Fibroblast of the aortic adventitia (primary cell): ENCODE results near the gene BCR. TPM values are rescaled to one million over a fixed set of nuclear protein-coding genes. Genes with fewer than 3 reads are reported as not detected.

Experiments used
- DNase-seq: peaks from one replicate; pipeline ENCODE4 v3.0.0-alpha.2; 2010; ENCODE audit warnings: low read depth
- H3K4me3 ChIP-seq: 2 replicates; pipeline ENCODE4 v1.5.1; 2011; ENCODE audit warnings: low read depth, mild to moderate bottlenecking, control low read depth, low read length, moderate library complexity
- CTCF ChIP-seq: IDR thresholded peaks from 2 replicates; pipeline ENCODE4 v1.5.1; 2011; ENCODE audit warnings: mild to moderate bottlenecking, low read length, control low read depth, inconsistent platforms; ENCODE audit not compliant: insufficient read depth
- total RNA-seq: library from RNA; depleted of rRNA; stranded (reverse); fragments of >200 nt; gene quantifications from 2 replicates; pipeline ENCODE4 v1.2.3, GENCODE V29; 2012; ENCODE audit warnings: low replicate concordance

BCR gene
- total RNA-seq, 1 donor: 37.3 TPM

DNA sequence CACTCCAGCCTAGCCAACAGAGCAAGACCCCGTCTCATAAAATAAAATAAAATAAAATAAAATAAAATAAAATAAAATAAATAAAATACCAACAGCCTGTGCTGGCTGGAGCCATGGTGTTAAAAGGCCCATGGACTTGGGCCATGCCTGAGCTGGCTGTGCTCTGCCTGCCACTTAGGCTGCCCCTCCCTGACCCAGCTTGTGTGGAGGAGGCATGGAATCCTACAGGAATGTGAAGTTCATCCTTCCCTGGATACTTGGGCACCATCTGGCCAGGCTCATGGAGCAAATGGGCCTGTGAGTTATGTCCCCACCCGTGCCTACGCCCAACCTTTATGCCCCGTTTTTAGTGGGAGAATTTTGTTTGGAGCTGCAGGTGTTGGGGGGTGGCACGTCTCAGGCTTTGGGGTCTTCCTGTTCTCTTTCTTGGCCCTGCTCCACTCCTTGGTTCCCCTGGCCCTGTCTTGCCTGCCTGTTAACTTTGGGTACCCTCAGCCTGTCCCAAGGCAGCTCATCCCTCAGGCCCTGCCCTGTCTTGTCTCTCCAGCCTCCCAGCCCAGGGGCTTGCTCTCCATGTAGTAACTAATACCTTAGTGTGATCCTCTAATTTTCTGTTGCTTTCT, 51.3 kb downstream of the BCR start:
- no peak for TF ChIP-seq CTCF
- no peak overlapping the region for H3K4me3 ChIP-seq
- DNase-seq: no peak

DNA sequence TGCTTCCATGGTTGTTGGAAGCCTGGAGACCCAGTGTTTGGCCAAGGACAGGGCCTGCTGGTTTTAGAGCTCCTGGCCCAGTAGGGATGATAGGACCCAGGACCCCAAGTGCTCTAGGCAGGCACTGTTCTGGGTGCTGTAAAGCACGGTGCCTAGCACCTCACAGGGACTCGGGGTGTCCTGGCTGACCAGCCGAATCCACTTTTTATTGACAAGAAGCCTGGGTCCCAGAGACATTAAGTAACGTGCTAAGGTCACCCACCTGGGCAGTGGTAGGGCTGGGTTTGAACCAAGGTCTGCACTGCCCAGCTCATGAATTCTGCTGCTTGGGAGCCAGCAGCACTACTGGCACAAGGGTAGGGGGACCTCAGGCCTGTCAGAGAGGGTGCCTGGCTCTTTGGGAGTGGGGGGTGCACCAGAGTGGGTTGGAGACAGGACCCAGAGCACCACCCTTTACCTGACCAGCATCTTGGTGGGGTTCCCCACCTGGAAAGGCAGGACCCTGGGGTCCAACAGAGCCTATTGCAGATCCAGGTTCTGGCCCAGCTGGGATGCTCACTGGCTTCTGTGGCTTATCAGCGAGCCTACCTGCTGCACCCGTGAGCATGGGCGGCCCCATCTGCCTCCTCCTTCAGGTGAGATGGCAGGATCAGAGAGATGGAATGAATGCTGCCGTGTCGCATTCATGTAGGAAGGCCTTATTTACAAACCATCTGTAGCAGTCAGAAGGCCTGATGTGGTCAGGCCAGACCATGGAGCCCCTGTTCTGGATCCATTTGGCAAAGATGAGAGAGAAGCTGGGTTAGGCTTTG, 52.0 kb downstream of the BCR start:
- no peak overlapping the region for H3K4me3 ChIP-seq
- TF ChIP-seq CTCF: no peak
- no peak for DNase-seq

DNA sequence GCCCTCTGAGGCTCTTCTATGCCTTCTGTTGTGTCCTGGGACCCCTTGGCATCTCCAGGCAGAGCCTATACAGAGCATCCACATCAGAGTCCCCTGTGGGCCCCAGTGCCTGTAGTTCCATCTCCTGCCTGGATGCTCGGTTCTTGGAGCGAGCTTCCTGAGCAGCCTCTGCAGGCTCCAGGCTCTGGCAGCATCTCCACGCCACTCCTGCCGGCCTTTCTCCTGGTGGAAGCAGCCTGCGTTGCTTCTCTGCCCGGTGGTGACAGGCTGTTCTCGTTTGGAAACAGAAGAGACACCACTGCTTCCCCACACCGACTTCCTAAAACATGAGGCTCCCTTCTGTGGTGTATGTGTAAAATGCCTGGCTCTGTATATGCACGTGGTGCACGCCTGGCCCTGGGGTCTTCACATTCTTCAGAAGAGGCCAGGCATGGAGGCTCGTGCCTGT, 52.8 kb downstream of the BCR start:
- peak; percentile 39 for TF ChIP-seq CTCF
- DNase-seq: peak; percentile 38
- no peak overlapping the region for H3K4me3 ChIP-seq

DNA sequence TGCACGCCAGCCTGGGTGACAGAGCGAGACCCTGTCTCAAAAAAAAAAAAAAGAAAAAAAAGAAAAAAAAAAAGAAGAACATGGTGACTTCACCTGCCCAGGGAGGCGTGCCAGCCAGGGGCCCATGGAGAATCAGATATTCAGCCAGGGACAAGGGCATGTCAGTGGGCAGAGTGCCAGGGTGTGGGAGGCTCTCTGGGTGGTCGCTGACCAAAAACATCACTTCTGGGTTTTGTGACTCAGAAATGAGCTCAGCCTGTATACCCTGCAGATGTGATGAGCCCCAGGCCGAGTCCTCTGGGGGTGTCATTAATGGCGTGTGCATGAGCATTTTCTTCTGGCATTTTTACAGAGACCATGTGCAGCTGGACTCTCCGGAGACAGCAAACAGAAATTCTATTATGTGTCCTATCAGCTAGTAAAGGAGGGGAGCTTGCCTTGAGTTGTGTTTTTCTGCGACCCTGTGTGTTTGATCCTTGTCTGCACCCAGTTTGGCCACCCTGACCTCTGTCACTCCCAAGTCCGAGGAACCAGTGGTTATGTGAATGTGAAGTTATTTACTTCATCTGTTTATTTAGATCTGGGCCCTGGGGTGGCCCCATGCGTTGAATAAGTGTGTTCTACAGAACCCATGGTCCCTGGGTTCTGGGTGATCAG, 53.6 kb downstream of the BCR start:
- H3K4me3 ChIP-seq: no peak overlapping the region
- DNase-seq: peak; percentile 70
- no peak for TF ChIP-seq CTCF

DNA sequence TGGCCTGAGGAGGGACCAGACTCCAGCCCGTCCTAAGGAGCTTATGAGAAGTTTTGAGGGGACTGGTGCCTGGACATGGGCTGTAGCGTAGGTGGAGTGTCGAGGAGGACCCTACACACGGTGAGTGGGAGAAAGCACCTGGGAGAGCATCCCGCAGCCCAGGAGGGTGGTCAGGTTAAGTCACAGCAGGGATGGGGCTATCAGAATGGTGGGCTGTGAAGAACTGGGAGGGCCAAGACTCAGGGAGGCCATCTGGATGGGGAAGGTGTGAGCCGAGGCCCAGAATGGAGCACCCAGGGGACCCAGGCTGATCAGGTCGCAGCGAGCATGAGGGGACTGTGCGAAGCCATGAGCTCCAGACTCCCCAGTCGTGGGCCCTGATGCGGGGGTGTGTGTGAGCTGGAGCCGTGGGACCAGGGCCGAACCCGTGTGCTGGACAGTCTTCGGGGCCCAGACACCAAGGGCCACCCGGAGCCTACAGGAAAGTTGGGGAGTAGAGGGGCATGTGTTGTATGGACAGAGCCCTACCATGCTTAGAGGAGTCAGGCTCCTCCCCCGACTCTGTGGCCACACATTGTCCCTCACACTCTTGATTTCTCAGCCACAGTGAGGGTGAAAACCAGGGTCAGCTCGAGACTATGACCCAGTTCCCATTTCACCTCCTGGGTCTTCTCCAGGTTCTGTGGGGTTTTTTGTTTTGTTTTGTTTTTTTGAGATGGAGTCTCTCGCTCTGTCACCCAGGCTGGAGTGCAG, 54.3 kb downstream of the BCR start:
- H3K4me3 ChIP-seq: no peak overlapping the region
- DNase-seq: no peak
- no peak for TF ChIP-seq CTCF

GRCh38 chr22:23235425-23235824, 55.1 kb downstream of the BCR start:
- no peak for TF ChIP-seq CTCF
- no peak overlapping the region for H3K4me3 ChIP-seq
- no peak for DNase-seq
